ELR (cell line): ENCODE results near the gene KATNAL2.
"Not testable (repeated sequence)": the region's sequence is repeated elsewhere in the genome, so short reads cannot be mapped to it uniquely, and the experiment has no call there.

Experiments
- DNase-seq: peaks from one replicate; pipeline ENCODE4 v3.0.0-alpha.2; 2015; ENCODE audit warnings: low read depth

KATNAL2 gene

DNA sequence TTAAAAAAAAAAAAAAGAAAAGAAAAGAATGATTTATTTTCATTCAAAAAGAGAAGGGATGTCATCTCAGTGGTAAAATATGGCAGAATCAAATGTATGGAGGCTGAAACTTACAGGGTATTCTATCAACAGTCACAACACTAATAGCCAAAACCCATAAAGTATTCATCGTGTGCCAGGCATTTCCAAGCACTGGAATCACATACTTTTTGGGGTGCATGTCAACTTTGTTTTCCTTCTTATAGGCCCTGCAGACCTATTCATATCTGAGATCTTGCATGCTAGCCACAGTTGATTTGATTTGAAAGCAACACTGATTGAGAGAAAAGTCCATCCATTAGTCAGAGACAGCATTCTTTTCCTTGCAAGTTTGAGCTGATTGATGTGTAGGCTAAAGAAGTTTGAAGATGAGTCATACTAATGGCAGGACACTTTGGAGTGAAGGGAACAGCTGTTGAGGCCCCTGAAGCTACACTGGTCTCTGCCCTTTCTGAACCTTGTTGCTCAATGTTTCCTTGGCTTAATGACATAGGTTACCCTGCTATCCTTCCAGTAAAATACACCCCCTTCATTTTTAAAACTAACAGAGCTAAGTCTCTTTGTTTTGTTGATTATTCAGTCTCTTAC is 22.0 kb downstream of the KATNAL2 start:
- DNase-seq: peak; percentile 35

DNA sequence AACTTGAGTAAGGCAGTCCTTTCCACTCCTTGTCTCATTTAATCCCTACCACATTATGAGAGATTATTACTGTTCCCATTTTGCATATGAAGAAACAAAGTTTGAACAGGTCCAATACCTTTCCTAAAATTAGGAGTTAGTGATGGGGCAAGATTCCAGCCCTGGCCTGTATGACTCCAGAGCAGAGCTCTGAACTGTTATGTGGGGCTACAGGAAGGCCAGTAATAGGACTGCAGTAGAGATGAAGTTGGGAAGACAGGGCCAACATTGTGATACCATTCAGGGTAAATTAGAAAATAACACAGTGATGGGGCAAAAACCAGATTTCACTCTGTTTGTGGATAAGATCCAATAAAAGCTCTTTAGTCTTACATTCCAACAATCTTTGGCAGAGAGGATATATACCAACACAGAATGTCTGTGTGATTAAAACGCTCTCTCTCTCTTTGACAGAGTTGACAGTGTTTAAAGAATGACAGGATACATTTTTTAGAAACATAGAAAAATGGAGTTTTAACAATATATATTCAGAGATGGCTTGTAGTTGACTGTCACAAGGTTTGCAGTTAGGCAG is 22.7 kb downstream of the KATNAL2 start:
- DNase-seq: no peak

DNA sequence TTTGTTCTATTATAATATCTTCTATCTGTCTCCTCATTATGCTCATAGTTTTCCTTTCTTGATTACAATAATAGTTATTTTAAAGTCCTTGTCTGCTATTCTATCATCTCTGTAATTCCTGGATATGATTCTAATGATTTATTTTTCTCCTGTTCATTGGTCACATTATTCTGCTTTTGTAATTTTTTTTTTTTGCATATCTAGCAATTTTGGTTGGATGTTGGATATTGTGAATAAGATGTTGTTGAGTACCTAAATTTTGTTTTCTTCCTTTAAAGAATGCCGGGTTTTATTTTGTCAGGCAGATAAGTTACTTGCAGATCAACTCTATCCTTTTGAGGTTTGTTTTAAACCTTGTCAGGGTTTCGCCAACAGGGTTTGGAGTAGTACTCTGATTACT is 25.2 kb downstream of the KATNAL2 start:
- no peak for DNase-seq

DNA sequence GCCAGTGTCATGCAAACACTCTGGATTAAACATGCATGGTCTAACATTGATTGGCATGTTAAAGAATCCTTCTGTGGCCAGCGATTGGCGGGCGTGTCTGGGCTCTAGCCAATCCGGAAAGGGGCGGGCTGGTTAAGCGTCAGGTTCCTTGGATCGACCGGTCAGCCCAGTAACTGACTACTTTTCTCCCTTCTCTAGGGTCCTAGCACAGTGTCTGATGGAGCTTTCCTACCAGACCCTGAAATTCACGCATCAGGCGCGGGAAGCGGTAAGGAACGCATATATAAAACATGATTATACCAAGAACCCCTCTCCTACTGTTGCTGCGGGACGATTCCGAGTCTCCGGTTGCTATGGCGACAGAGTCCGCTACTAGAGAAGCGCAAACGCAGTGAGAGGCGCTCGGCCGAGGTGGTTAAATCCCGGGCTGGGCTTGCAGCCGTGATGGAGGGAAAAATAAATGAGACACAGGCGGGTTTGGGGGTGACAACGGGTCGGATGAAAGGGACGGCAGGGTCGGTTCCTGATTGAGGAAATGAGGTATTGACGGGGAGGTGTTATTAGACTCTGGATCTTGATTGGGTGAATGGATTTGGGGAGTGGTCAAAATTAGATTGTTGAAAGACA is 29.4 kb downstream of the KATNAL2 start:
- peak; percentile 87 for DNase-seq

DNA sequence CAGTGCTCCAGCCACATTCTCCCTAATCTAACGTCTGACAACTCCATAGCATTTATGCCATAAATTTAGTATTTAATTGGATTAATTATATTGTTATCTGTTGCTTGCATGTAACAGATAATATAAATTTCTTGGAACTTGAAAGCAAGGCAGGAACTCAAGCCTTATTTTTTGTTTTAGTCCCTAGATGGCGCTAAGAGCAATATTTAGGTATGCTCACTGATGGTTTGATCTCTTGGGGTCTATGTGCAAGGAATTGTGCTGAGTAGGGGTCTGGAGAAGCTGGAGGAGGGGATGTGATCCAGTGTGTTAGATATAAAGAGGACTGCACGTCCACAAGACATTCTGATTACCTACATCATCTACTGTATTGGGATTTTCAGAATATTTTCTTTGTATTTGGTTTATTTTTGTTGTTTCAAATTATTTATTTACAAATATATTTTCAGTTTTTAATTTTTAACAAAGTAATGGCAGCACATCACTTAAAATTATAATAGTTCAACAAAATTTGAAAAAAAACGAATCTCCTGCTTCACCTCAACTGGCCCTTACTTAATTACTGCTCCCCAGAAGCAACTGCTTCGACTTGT is 32.8 kb downstream of the KATNAL2 start:
- DNase-seq: peak; percentile 42

DNA sequence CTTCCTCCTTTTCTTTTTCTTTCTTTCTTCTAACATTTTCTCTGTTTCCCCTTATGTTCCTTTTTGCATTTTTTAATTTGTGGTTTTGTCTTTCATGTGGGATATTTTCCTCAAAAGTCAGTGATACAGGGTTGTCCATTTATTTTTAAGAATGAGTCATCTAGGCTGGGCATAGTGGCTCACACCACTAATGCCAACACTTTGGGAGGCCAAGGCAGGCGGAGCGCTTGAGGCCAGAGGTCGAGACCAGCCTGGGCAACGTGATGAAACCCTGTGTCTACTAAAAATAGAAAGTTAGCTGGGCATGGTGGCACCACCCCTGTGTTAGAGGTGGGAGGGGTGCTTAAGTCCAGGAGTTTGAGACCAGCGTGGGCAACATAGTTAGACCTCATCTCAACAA is 35.8 kb downstream of the KATNAL2 start:
- no peak for DNase-seq

DNA sequence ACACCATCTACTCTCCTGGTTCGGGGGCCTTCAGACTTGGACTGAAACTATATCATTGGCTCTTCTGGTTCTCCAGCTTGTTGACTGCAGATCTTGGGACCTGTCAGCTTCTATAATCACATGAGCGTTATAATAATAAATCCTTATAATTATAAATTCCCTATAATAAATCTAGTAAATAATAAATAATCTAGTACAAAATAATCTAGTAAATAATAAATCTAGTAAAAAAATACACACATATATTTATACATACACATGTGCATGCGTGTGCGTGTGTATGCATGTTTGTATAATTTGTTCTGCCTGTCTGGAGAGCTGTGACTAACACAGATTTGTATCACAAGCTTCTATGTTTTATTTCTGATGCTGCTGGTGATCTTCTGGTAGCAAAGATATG is 40.8 kb downstream of the KATNAL2 start:
- DNase-seq: no peak

DNA sequence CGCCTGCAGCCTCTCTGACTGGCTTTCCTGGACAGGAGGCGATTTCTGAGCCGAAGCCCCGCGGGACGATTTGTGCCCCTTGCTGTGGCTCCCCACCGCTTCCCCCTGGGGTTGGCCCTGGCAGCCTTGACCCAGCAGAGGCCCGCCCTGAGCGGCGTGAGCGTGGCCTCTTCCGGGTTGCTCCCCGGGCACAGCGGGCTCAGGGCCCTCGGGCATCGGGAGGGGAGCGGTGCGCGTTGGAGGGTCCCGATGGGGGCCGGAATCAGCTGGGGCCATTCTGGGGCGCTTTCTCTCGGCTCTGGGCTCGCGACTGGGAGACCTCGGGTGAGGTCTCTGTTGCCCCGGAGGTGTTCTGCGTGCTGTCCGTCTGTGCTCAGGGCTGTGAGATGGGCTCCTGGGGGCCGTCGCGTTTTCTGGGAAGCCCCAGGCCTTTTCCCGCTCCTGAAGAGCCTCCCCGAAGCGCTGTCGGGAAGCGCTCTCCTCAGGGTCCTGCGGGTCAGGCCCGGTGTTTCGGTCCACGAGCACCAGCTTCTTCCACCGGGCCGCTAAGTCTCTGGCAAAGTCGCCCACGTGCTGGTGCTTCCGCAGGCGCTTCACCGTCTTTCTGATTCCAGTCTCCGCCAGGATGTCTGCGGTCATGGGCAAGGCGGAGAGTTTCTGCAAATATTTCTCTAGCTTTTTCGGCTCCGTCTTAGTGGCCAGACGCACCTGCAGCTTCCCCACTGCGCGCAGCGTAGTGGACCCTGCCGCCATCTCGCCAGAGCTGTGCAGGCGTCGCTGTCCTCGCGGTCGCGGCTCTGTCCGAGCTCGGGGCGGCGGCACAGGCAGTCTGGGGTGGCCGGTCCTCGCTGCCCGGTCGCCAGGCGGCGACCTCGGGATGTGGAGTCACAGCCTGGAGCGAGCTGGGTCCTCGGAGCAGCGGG is 46.5 kb downstream of the KATNAL2 start:
- not testable (repeated sequence) for DNase-seq

DNA sequence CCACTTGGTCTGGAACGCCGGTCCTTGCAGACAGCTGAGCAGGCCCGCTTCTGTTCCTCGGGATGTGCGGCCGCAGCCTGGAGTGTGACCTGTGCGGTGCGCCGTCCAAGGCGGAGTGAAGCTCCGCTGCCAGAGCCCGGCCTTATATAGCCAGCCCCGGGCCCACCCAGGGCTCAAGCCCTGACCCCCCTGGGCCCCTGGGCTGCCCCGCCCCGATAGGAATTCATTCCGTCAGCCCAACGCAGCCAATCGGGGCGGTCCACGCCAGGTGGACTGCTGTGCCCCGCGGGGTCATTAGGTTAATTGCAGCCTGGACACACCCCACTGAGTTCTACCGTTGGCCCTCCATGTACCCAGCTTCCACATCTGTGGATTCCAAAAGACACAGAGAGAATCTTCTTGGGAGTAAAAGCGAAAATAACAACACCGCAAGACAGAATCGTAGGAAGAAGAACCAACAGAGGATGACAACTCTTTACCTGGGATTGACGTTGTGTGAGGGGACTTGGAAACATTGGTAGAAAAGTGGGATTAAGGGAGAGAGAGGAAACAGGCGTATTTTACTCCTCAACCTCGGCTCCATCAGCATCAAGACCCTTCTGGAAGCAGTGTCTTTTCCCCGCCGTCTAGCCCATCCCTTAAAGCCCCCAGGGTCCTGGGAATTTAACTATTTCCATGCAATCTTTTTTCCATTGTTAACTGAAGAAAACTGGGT is 47.3 kb downstream of the KATNAL2 start:
- not testable (repeated sequence) for DNase-seq

DNA sequence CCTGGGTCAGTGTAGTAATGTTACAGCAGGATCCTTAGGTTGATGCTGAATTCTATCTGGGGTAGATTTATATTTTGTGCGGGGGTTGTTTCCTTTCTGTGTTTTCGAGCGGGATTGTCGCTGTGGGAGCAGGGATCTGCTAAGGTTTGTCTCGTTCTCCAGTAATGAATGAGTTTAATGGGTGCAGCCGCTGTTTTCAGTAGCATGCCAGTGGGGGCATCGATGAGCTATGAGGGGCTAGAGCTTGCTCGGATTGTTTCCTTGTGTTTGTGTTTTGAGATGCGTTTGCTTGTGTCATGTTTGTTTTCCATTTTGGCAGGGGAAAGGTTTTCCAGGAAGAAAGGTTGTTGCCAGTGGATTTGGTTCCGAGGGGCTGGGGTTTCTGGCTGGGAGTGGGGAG is 48.9 kb downstream of the KATNAL2 start:
- DNase-seq: not testable (repeated sequence)

DNA sequence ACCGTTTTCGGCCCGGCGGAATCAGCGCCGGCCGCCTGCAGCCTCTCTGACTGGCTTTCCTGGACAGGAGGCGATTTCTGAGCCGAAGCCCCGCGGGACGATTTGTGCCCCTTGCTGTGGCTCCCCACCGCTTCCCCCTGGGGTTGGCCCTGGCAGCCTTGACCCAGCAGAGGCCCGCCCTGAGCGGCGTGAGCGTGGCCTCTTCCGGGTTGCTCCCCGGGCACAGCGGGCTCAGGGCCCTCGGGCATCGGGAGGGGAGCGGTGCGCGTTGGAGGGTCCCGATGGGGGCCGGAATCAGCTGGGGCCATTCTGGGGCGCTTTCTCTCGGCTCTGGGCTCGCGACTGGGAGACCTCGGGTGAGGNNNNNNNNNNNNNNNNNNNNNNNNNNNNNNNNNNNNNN is 52.1 kb downstream of the KATNAL2 start:
- DNase-seq: not testable (repeated sequence)

DNA sequence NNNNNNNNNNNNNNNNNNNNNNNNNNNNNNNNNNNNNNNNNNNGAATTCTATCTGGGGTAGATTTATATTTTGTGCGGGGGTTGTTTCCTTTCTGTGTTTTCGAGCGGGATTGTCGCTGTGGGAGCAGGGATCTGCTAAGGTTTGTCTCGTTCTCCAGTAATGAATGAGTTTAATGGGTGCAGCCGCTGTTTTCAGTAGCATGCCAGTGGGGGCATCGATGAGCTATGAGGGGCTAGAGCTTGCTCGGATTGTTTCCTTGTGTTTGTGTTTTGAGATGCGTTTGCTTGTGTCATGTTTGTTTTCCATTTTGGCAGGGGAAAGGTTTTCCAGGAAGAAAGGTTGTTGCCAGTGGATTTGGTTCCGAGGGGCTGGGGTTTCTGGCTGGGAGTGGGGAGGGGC is 102.5 kb downstream of the KATNAL2 start:
- DNase-seq: not testable (repeated sequence)

DNA sequence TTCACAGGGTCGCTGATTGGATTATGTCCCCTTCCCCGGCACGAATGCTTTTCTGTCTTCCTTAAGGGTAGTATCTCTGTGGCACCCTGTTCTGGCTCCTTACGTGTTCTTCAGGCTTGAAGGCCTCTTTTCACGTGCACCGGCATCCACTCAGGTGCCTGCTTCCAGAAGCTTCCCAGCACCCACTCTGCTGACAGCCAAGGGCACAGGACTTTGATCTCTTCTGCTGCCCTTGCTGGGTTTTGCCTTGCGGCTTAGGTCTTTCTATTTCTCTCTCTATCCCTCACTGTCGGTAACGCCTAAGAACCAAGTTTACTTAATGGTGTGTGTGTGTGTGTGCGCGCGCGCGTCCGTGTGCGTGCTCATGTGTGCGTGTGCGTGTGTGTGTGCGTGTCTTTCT is 103.4 kb downstream of the KATNAL2 start:
- DNase-seq: not testable (repeated sequence)

DNA sequence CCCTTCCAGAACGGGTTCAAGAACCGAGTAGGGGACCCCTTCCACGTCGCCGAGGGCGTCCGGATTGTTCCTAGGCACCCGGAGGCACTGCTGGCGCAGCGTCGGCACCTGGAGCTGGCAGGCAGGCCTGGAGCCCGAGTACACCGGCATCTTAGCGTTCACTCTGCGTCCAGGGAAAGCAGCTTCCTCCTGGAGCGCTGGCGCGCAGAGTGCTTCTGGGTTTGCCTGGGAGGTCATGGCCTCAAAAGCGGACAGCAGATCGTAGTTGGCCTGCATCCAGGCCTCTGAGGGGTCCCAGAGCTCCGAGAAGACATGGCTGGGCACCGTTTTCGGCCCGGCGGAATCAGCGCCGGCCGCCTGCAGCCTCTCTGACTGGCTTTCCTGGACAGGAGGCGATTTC is 105.4 kb downstream of the KATNAL2 start:
- not testable (repeated sequence) for DNase-seq

DNA sequence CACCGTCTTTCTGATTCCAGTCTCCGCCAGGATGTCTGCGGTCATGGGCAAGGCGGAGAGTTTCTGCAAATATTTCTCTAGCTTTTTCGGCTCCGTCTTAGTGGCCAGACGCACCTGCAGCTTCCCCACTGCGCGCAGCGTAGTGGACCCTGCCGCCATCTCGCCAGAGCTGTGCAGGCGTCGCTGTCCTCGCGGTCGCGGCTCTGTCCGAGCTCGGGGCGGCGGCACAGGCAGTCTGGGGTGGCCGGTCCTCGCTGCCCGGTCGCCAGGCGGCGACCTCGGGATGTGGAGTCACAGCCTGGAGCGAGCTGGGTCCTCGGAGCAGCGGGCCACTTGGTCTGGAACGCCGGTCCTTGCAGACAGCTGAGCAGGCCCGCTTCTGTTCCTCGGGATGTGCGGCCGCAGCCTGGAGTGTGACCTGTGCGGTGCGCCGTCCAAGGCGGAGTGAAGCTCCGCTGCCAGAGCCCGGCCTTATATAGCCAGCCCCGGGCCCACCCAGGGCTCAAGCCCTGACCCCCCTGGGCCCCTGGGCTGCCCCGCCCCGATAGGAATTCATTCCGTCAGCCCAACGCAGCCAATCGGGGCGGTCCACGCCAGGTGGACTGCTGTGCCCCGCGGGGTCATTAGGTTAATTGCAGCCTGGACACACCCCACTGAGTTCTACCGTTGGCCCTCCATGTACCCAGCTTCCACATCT is 106.5 kb downstream of the KATNAL2 start:
- not testable (repeated sequence) for DNase-seq

DNA sequence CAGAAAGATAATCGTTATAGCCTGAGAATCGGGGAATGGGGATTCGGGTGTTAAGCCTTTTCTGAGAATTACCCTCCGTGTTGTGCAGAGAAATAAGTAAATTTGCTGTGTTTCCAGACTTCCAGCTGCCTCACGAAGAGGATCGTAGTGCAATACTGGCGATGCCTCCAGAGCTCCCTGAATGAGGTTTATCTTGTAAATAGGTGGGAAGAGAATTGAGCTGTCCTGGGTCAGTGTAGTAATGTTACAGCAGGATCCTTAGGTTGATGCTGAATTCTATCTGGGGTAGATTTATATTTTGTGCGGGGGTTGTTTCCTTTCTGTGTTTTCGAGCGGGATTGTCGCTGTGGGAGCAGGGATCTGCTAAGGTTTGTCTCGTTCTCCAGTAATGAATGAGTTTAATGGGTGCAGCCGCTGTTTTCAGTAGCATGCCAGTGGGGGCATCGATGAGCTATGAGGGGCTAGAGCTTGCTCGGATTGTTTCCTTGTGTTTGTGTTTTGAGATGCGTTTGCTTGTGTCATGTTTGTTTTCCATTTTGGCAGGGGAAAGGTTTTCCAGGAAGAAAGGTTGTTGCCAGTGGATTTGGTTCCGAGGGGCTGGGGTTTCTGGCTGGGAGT is 108.3 kb downstream of the KATNAL2 start:
- DNase-seq: not testable (repeated sequence)

DNA sequence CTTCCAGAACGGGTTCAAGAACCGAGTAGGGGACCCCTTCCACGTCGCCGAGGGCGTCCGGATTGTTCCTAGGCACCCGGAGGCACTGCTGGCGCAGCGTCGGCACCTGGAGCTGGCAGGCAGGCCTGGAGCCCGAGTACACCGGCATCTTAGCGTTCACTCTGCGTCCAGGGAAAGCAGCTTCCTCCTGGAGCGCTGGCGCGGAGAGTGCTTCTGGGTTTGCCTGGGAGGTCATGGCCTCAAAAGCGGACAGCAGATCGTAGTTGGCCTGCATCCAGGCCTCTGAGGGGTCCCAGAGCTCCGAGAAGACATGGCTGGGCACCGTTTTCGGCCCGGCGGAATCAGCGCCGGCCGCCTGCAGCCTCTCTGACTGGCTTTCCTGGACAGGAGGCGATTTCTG is 111.3 kb downstream of the KATNAL2 start:
- DNase-seq: not testable (repeated sequence)

DNA sequence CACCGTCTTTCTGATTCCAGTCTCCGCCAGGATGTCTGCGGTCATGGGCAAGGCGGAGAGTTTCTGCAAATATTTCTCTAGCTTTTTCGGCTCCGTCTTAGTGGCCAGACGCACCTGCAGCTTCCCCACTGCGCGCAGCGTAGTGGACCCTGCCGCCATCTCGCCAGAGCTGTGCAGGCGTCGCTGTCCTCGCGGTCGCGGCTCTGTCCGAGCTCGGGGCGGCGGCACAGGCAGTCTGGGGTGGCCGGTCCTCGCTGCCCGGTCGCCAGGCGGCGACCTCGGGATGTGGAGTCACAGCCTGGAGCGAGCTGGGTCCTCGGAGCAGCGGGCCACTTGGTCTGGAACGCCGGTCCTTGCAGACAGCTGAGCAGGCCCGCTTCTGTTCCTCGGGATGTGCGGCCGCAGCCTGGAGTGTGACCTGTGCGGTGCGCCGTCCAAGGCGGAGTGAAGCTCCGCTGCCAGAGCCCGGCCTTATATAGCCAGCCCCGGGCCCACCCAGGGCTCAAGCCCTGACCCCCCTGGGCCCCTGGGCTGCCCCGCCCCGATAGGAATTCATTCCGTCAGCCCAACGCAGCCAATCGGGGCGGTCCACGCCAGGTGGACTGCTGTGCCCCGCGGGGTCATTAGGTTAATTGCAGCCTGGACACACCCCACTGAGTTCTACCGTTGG is 112.4 kb downstream of the KATNAL2 start:
- DNase-seq: not testable (repeated sequence)

DNA sequence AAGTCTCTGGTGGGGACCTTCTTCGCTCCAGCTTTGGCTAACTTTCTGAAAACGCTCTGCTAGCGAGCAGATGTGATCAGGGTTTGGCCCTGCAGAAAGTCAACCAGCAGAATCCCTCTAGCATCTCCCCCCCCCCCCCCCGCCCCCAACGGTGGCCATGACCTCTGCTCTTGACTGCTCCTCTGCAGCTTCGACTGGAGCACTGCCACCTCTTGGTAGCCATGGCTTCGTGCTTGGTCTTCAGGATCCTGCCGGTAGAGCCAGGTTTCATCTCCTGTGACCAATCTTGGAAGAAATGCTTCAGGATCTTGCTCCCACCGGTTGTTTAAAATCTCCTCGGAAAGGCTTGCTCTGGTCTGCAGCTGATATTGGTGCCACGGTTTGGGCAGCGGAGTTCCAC is 113.5 kb downstream of the KATNAL2 start:
- DNase-seq: not testable (repeated sequence)

DNA sequence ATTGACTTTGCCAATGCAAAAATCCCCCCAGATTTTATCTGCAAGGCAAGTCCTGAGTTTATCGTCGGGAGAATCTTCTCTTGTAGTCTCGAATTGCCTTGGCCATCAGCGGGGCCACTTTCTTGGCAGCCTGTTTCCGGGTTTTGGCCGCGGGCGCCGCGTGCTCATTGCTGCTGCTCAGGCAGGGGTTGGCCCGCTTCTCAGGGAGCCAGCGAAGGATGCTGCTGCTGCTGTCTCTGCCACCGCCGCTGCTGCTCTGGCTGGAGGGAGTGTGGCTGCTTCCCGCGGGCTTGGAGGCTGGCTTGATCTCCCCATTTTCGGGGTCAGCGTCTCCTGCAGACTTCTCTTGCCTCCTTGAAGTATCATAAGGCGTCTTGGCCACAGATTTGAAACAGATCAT is 115.5 kb downstream of the KATNAL2 start:
- no peak for DNase-seq
